H9 (cell line): Measurements from ENCODE around the gene TRUB2. TPM values are rescaled to one million over a fixed set of nuclear protein-coding genes. Genes with fewer than 3 reads are reported as not detected.

ENCODE experiments used
- DNase-seq: peaks from one replicate; pipeline ENCODE4 v3.0.0-alpha.2; 2017
- H2AFZ ChIP-seq: one replicate; pipeline ENCODE4 v1.6.1; 2013; ENCODE audit warnings: mild to moderate bottlenecking, low read length, control low read depth, moderate library complexity
- H2AK5ac ChIP-seq: 2 replicates; pipeline ENCODE4 v1.6.1; 2013; ENCODE audit warnings: low read length, control low read depth, mixed read lengths; ENCODE audit not compliant: insufficient read length
- H2BK120ac ChIP-seq: one replicate; pipeline ENCODE4 v1.6.1; 2013; ENCODE audit warnings: low read depth, mild to moderate bottlenecking, low read length, control low read depth, inconsistent platforms; ENCODE audit not compliant: poor library complexity, severe bottlenecking
- H2BK12ac ChIP-seq: 2 replicates; pipeline ENCODE4 v1.6.1; 2013; ENCODE audit warnings: low read length, control low read depth, mixed read lengths, low read depth; ENCODE audit not compliant: insufficient read length
- H2BK15ac ChIP-seq: 2 replicates; pipeline ENCODE4 v1.6.1; 2013; ENCODE audit warnings: low read depth, low read length, control low read depth
- H2BK20ac ChIP-seq: one replicate; pipeline ENCODE4 v1.6.1; 2013; ENCODE audit warnings: low read depth, mild to moderate bottlenecking, low read length, control low read depth, inconsistent platforms; ENCODE audit not compliant: poor library complexity, severe bottlenecking
- H2BK5ac ChIP-seq: 2 replicates; pipeline ENCODE4 v1.6.1; 2013; ENCODE audit warnings: low read length, control low read depth, mixed read lengths; ENCODE audit not compliant: insufficient read length
- H3K14ac ChIP-seq: 2 replicates; pipeline ENCODE4 v1.6.1; 2013; ENCODE audit warnings: low read length, control low read depth; ENCODE audit not compliant: insufficient read depth
- H3K18ac ChIP-seq: 2 replicates; pipeline ENCODE4 v1.6.1; 2013; ENCODE audit warnings: low read depth, mild to moderate bottlenecking, mixed read lengths, low read length, control low read depth; ENCODE audit not compliant: insufficient read length
- H3K23ac ChIP-seq: 2 replicates; pipeline ENCODE4 v1.6.1; 2013; ENCODE audit warnings: low read length, control low read depth, mixed read lengths, low read depth; ENCODE audit not compliant: insufficient read length
- H3K23me2 ChIP-seq: 2 replicates; pipeline ENCODE4 v1.6.1; 2013; ENCODE audit warnings: low read depth, mild to moderate bottlenecking, mixed read lengths, low read length, control low read depth; ENCODE audit not compliant: insufficient read length, poor library complexity, severe bottlenecking
- H3K27ac ChIP-seq: 2 replicates; pipeline ENCODE4 v1.5.1; 2013; ENCODE audit warnings: low read length, control low read depth, mixed read lengths, low read depth; ENCODE audit not compliant: insufficient read length
- H3K27me3 ChIP-seq: 2 replicates; pipeline ENCODE4 v1.6.1; 2013; ENCODE audit warnings: low read length, control low read depth, inconsistent platforms; ENCODE audit not compliant: insufficient read depth
- H3K4ac ChIP-seq: 2 replicates; pipeline ENCODE4 v1.6.1; 2013; ENCODE audit warnings: low read depth, mild to moderate bottlenecking, control low read depth, inconsistent platforms, low read length, moderate library complexity
- H3K4me1 ChIP-seq: 2 replicates; pipeline ENCODE4 v1.6.1; 2013; ENCODE audit warnings: low read length, control low read depth, inconsistent platforms; ENCODE audit not compliant: insufficient read depth
- H3K4me2 ChIP-seq: 2 replicates; pipeline ENCODE4 v1.6.1; 2013; ENCODE audit warnings: low read length, control low read depth, mixed read lengths; ENCODE audit not compliant: insufficient read length, insufficient read depth
- H3K56ac ChIP-seq: 2 replicates; pipeline ENCODE4 v1.6.1; 2013; ENCODE audit warnings: low read depth, mild to moderate bottlenecking, mixed read lengths, low read length, control low read depth; ENCODE audit not compliant: insufficient read length
- H3K79me1 ChIP-seq: 2 replicates; pipeline ENCODE4 v1.6.1; 2013; ENCODE audit warnings: low read depth, mild to moderate bottlenecking, moderate library complexity, low read length, control low read depth, inconsistent platforms; ENCODE audit not compliant: insufficient read depth, poor library complexity, severe bottlenecking
- H3K79me2 ChIP-seq: 2 replicates; pipeline ENCODE4 v1.6.1; 2013; ENCODE audit warnings: low read length, control low read depth, inconsistent platforms; ENCODE audit not compliant: insufficient read depth
- H3K9ac ChIP-seq: 2 replicates; pipeline ENCODE4 v1.6.1; 2013; ENCODE audit warnings: low read length, control low read depth, mixed read lengths; ENCODE audit not compliant: insufficient read length; ENCODE audit errors: extremely low read depth
- H3K9me3 ChIP-seq: one replicate; pipeline ENCODE4 v1.6.1; 2013; ENCODE audit warnings: low read depth, low read length, inconsistent platforms; ENCODE audit not compliant: control insufficient read depth
- H3T11ph ChIP-seq: one replicate; pipeline ENCODE4 v1.6.1; 2013; ENCODE audit warnings: mild to moderate bottlenecking, low read length, control low read depth, inconsistent platforms
- H4K20me1 ChIP-seq: one replicate; pipeline ENCODE4 v1.6.1; 2013; ENCODE audit not compliant: control insufficient read depth, insufficient read length, insufficient read depth
- H4K5ac ChIP-seq: 2 replicates; pipeline ENCODE4 v1.6.1; 2013; ENCODE audit warnings: low read depth, mild to moderate bottlenecking, mixed read lengths, low read length, control low read depth; ENCODE audit not compliant: insufficient read length
- H4K8ac ChIP-seq: replicated peaks from 2 replicates; pipeline ENCODE4 v1.6.1; 2013; ENCODE audit warnings: low read length, control low read depth, mixed read lengths, low read depth; ENCODE audit not compliant: insufficient read length
- H4K91ac ChIP-seq: 2 replicates; pipeline ENCODE4 v1.6.1; 2013; ENCODE audit warnings: low read depth, mild to moderate bottlenecking, moderate library complexity, mixed read lengths, low read length, control low read depth; ENCODE audit not compliant: insufficient read length
- H3K27ac Mint-ChIP-seq, 3 experiments: 2 replicates in 2 of 3; 3 replicates in 1 of 3; pipeline ENCODE4 v1.8.0; 2020 to 2021; ENCODE audit warnings: mixed read lengths in 3 of 3, mild to moderate bottlenecking in 1 of 3, moderate library complexity in 1 of 3
- H3K27me3 Mint-ChIP-seq: 2 replicates; pipeline ENCODE4 v1.8.0; 2021; ENCODE audit warnings: low read depth, mild to moderate bottlenecking, moderate library complexity, mixed read lengths
- H3K36me3 Mint-ChIP-seq, 3 experiments: 2 replicates in 2 of 3; 3 replicates in 1 of 3; pipeline ENCODE4 v1.8.0; 2020 to 2021; ENCODE audit warnings: low read depth in 3 of 3, mixed read lengths in 3 of 3; ENCODE audit not compliant: insufficient read depth in 1 of 3
- H3K4me1 Mint-ChIP-seq, 2 experiments: 2 replicates each; pipeline ENCODE4 v1.8.0; 2020; ENCODE audit warnings: mixed read lengths in 2 of 2
- H3K4me3 Mint-ChIP-seq, 2 experiments: 2 replicates in 1 of 2; 3 replicates in 1 of 2; pipeline ENCODE4 v1.8.0; 2020 to 2021; ENCODE audit warnings: mild to moderate bottlenecking in 2 of 2, mixed read lengths in 2 of 2, moderate library complexity in 1 of 2
- H3K9me3 Mint-ChIP-seq, 2 experiments: 2 replicates in 1 of 2; 3 replicates in 1 of 2; pipeline ENCODE4 v1.8.0; 2020; ENCODE audit warnings: mild to moderate bottlenecking in 2 of 2, mixed read lengths in 2 of 2, moderate library complexity in 1 of 2
- CTCF ChIP-seq: fragments of 200-600 bp; sonication (generic); conservative IDR thresholded peaks from 3 replicates; pipeline ENCODE4 v1.8.0; 2021; ENCODE audit warnings: antibody characterized with exemption, mild to moderate bottlenecking
- WGBS: extraction: QIAGEN DNeasy Blood & Tissue Kit; methylation state at CpG from one replicate; pipeline ENCODE4 v1.1.7; 2013; ENCODE audit warnings: missing lambda C conversion rate, low lambda C conversion rate, mixed read lengths; ENCODE audit not compliant: insufficient read length; ENCODE audit errors: extremely low coverage; 5-methylcytosine and 5-hydroxymethylcytosine counted together
- total RNA-seq: library from RNA; stranded (reverse); gene quantifications from 2 replicates; pipeline ENCODE4 v1.2.1, GENCODE V29; 2021

TRUB2 gene
- total RNA-seq, 1 experiment from 2014 or later, result 38.3 TPM

- H3K79me2 ChIP-seq, result no peaks in the 10 kb centered on the region
- no peak overlapping the region for H3K4ac ChIP-seq
- no peak for DNase-seq
- H3K23ac ChIP-seq, result no peak overlapping the region
- no peaks in the 10 kb centered on the region for H3K23me2 ChIP-seq
- H3K18ac ChIP-seq, result no peak overlapping the region
- H3K36me3 Mint-ChIP-seq, result peaks cover 0 to 2% (median 0%) of the 10 kb centered on the region in 3 experiments; a peak in 4 of 7 replicates
- H3K79me1 ChIP-seq, result no peaks in the 10 kb centered on the region
- H3K4me3 Mint-ChIP-seq, result peak overlapping the region in 1 of 2 experiments; percentile 53; a peak in 1 of 5 replicates
- H4K5ac ChIP-seq, result no peak overlapping the region
- no peak for TF ChIP-seq CTCF
- H2BK12ac ChIP-seq, result no peak overlapping the region
- no CpG with 5 or more reads among the region's 14 CpGs for WGBS
- peaks cover 61% of the 10 kb centered on the region for H3K27me3 Mint-ChIP-seq
- H3T11ph ChIP-seq, result no peak overlapping the region
- H3K9ac ChIP-seq, result no peak overlapping the region
- no peak overlapping the region for H3K27ac ChIP-seq
- H3K9me3 ChIP-seq, result no peaks in the 10 kb centered on the region
- no peak overlapping the region for H3K27ac Mint-ChIP-seq
- H3K9me3 Mint-ChIP-seq, result peaks cover 2 to 6% of the 10 kb centered on the region in 2 experiments; a peak in 3 of 5 replicates
- H4K20me1 ChIP-seq, result no peaks in the 10 kb centered on the region
- no peak overlapping the region for H3K56ac ChIP-seq
- H3K4me1 Mint-ChIP-seq, result peaks cover 14 to 22% of the 10 kb centered on the region in 2 experiments
- no peak overlapping the region for H2AK5ac ChIP-seq
- no peak overlapping the region for H2BK15ac ChIP-seq
- no peak overlapping the region for H4K8ac ChIP-seq
- H2BK120ac ChIP-seq, result no peak overlapping the region
- H2BK5ac ChIP-seq, result no peak overlapping the region
- H4K91ac ChIP-seq, result no peak overlapping the region
- no peak overlapping the region for H3K14ac ChIP-seq
- peaks cover 17% of the 10 kb centered on the region; the same call in 1 of the 2 replicates for H3K27me3 ChIP-seq
- H2AFZ ChIP-seq, result no peak overlapping the region
- peaks cover 7% of the 10 kb centered on the region; the same call in 1 of the 2 replicates for H3K4me1 ChIP-seq
- H3K4me2 ChIP-seq, result no peak overlapping the region
- no peak overlapping the region for H2BK20ac ChIP-seq
These were observed 39.2 kb upstream of the TRUB2 start for GRCh38 chr9:128361296-128361985.
